Sigmoid colon (tissue), 7 donors: ENCODE results near the gene ZFHX3. TPM values are rescaled to one million over a fixed set of nuclear protein-coding genes. Genes with fewer than 3 reads are reported as not detected.

ENCODE experiments used
- DNase-seq: peaks from one replicate; pipeline ENCODE4 v3.0.0-alpha.2; 2019
- H3K27ac ChIP-seq, 4 donors: fragments of 200-600 bp; sonication (generic); one replicate each; pipeline ENCODE4 v1.5.1; 2016 to 2019; ENCODE audit warnings: mild to moderate bottlenecking in 1 of 4
- H3K27me3 ChIP-seq, 3 donors: fragments of 200-600 bp; sonication (generic); one replicate each; pipeline ENCODE4 v1.5.1; 2019; ENCODE audit warnings: mild to moderate bottlenecking in 1 of 3
- H3K36me3 ChIP-seq, 4 donors: fragments of 200-600 bp; sonication (generic); one replicate each; pipeline ENCODE4 v1.5.1; 2016 to 2019
- H3K4me1 ChIP-seq, 4 donors: fragments of 200-600 bp; sonication (generic); one replicate each; pipeline ENCODE4 v1.5.1; 2017 to 2019
- H3K4me3 ChIP-seq, 4 donors: fragments of 200-600 bp; sonication (generic); one replicate each; pipeline ENCODE4 v1.5.1; 2017 to 2019; ENCODE audit warnings: mild to moderate bottlenecking in 2 of 4, moderate library complexity in 1 of 4
- H3K9me3 ChIP-seq, 4 donors: fragments of 200-600 bp in 3 of 4; sonication (generic) in 3 of 4; one replicate each; pipeline versions ENCODE4 v1.5.1 to v1.6.1; 2013 to 2019
- CTCF ChIP-seq, 4 experiments: fragments of 450-650 bp in 3 of 4; fragments of 200-600 bp in 1 of 4; IDR thresholded peaks; one replicate each; pipeline ENCODE4 v1.5.1; 2016 to 2019; ENCODE audit warnings: antibody characterized with exemption in 4 of 4, mild to moderate bottlenecking in 3 of 4, moderate library complexity in 2 of 4
- EP300 ChIP-seq, 4 donors: sonication (generic); formaldehyde crosslinking; IDR thresholded peaks; one replicate each; pipeline ENCODE4 v1.6.1; 2017; ENCODE audit warnings: antibody characterized with exemption in 4 of 4
- POLR2A ChIP-seq, 2 donors: fragments of 450-650 bp; IDR thresholded peaks; one replicate each; pipeline ENCODE4 v1.6.1; 2016; ENCODE audit warnings: antibody characterized with exemption in 2 of 2, mild to moderate bottlenecking in 2 of 2, moderate library complexity in 2 of 2
- POLR2AphosphoS5 ChIP-seq, 4 donors: sonication (generic); formaldehyde crosslinking; IDR thresholded peaks; one replicate each; pipeline ENCODE4 v1.6.1; 2017; ENCODE audit warnings: antibody characterized with exemption in 4 of 4
- WGBS, 2 donors: extraction: QIAGEN DNeasy Blood & Tissue Kit; methylation state at CpG; one replicate each; pipeline ENCODE4 v1.1.7; 2013; 5-methylcytosine and 5-hydroxymethylcytosine counted together
- intact Hi-C: fragments of 100-400 bp; cut with DNase I; formaldehyde crosslinking; loops from one replicate; pipeline ENCODE4 v1.15.1; 2023
- polyA plus RNA-seq, 3 donors: library from polyadenylated mRNA; stranded (reverse); fragments of 200-250 nt; gene quantifications; one replicate each; pipeline ENCODE4 v1.2.3, GENCODE V29; 2013
- total RNA-seq, 4 donors: library from RNA; depleted of rRNA; stranded (reverse); fragments of >200 nt; gene quantifications; one replicate each; pipeline ENCODE4 v1.1.0, GENCODE V29; 2016
- donor health status: healthy with polysubstance abuse.
- donor health status: Bipolar disorder and iron deficiency.
- donor health status: healthy.

ZFHX3 gene
- total and polyA plus RNA-seq, 7 donors: 0.69 to 38.8 (median 17.8) TPM

DNA sequence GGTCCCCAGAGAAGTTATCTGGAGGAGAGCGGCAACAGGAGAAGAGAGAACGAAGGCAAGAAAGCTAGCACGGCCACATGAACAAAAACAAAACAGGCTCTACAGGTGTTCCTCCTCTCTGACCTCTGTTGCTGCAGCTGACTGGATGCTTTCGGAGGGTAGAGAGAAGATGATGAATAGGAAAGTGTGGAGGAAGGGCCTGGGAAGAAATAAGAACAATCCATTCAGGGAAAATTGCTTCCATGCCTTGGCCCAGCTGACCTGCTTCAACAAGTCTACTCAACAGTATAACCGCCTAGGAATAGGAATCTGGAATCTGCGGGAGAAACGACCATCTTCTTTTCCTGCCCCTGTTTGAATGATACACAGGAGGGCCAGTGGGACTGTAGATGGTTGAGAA lies 258.5 kb downstream of the ZFHX3 start:
- H3K27me3 ChIP-seq: no peaks in the 10 kb centered on the region
- TF ChIP-seq EP300 (IDR thresholded peaks at IDR 0.05): no peak
- no peak for TF ChIP-seq CTCF (IDR thresholded peaks at IDR 0.05)
- TF ChIP-seq POLR2A (IDR thresholded peaks at IDR 0.05): no peak
- TF ChIP-seq POLR2AphosphoS5 (IDR thresholded peaks at IDR 0.05): no peak
- no peak for DNase-seq
- no peak overlapping the region for H3K27ac ChIP-seq
- no peak overlapping the region for H3K4me3 ChIP-seq
- H3K9me3 ChIP-seq: no peaks in the 10 kb centered on the region
- peaks cover 0 to 54% (median 8%) of the 10 kb centered on the region in 4 donors for H3K36me3 ChIP-seq
- peaks cover 0 to 22% (median 13%) of the 10 kb centered on the region in 4 donors for H3K4me1 ChIP-seq
- WGBS, 2 donors: 94 to 97% methylated on average over 7 of the region's 7 CpGs
- intact Hi-C loops: loop anchor here (10.0 kb wide), 1 partner anchor 125 kb away; no protein-coding TSS in a partner anchor

- no peaks in the 10 kb centered on the region for H3K9me3 ChIP-seq
- H3K4me3 ChIP-seq: peak overlapping the region; percentile 18 to 50 (median 46)
- TF ChIP-seq CTCF (IDR thresholded peaks at IDR 0.05) (no peak), POLR2A (IDR thresholded peaks at IDR 0.05) (no peak), EP300 (IDR thresholded peaks at IDR 0.05) (no peak), POLR2AphosphoS5 (IDR thresholded peaks at IDR 0.05) (no peak)
- intact Hi-C loops: loop anchor here (10.0 kb wide), 1 partner anchor 124 kb away; no protein-coding TSS in a partner anchor
- H3K36me3 ChIP-seq: peaks cover 0 to 43% (median 4%) of the 10 kb centered on the region in 4 donors
- no peaks in the 10 kb centered on the region for H3K27me3 ChIP-seq
- H3K27ac ChIP-seq: peak overlapping the region in 2 of 4 donors; percentile 51 to 71
- 79 to 94% methylated on average over 18 of the region's 18 CpGs for WGBS, 2 donors
- DNase-seq: no peak
- peaks cover 0 to 22% (median 13%) of the 10 kb centered on the region in 4 donors for H3K4me1 ChIP-seq
Observed at GRCh38 chr16:72788269-72788809, 259.6 kb downstream of the ZFHX3 start.

DNA sequence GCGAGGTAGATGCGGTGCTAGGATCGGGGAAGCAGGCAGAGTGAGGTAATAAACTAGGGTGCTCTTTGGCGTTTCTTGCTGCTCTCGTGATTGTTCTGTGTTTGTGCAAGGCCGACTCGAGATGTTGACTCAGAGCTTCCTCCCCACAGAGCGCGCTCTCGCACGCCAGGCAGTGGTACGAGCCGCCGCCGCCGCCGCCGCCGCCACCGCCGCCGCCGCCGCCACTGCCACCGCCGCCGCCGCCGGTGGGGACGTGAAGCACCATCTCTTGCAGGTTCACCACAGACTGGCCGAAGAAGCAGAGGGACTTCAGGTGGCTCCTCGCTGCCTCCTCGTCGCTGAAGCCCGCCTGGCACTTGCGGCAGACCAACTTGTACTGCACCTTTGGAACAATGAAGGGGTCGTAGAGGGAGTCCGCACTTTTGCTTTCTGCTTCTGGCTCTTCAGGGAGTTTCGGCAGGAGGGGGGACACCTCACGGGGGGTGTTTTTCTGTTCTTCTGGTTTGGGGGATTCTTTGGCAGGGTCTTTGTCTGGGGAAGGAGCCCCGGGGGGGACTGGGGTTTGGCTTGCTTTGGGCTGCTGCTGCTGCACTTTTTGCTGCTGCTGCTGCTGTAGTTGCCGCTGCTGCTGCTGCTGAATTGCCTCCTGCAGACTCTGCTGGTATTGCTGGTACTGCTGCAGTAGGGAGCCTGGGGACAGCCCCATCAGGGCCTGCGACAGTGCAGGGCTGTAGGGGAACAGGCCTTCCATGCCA lies 260.2 kb downstream of the ZFHX3 start:
- Histone ChIP-seq H3K9me3 (no peaks in the 10 kb centered on the region), H3K4me3 (peak overlapping the region; percentile 24 to 50 (median 46)), H3K27me3 (no peaks in the 10 kb centered on the region), H3K4me1 (peaks cover 0 to 22% (median 13%) of the 10 kb centered on the region in 4 donors), H3K27ac (peak overlapping the region; percentile 51 to 71 (median 56)), H3K36me3 (peaks cover 0 to 37% (median 2%) of the 10 kb centered on the region in 4 donors)
- 15 to 22% methylated on average over 43 of the region's 43 CpGs for WGBS, 2 donors
- peak; percentile 90 for DNase-seq
- TF ChIP-seq EP300 (IDR thresholded peaks at IDR 0.05) (peak in 2 of 4 donors; percentile 51 to 55), CTCF (IDR thresholded peaks at IDR 0.05) (no peak), POLR2AphosphoS5 (IDR thresholded peaks at IDR 0.05) (peak; percentile 52 to 80 (median 68))
- intact Hi-C loops: loop anchor here (10.0 kb wide), 1 partner anchor 123 kb away; no protein-coding TSS in a partner anchor

- TF ChIP-seq CTCF (IDR thresholded peaks at IDR 0.05) (no peak), POLR2AphosphoS5 (IDR thresholded peaks at IDR 0.05) (no peak), POLR2A (IDR thresholded peaks at IDR 0.05) (no peak), EP300 (IDR thresholded peaks at IDR 0.05) (no peak)
- Histone ChIP-seq H3K9me3 (no peaks in the 10 kb centered on the region), H3K27ac (peak overlapping the region; percentile 51 to 71 (median 56)), H3K36me3 (peaks cover 0 to 31% (median 2%) of the 10 kb centered on the region in 4 donors), H3K4me3 (peak overlapping the region; percentile 24 to 50 (median 46)), H3K27me3 (no peaks in the 10 kb centered on the region), H3K4me1 (peaks cover 0 to 22% (median 13%) of the 10 kb centered on the region in 4 donors)
- 23 to 32% methylated on average over 23 of the region's 23 CpGs for WGBS, 2 donors
- no peak for DNase-seq
- intact Hi-C loops: loop anchor here (10.0 kb wide), 1 partner anchor 122 kb away; no protein-coding TSS in a partner anchor
Observed at GRCh38 chr16:72787130-72787513, 260.8 kb downstream of the ZFHX3 start.
